ENCODE measurements around the gene OR10R2.

GRCh38 chr1:158457246-158457645 is 14.8 kb upstream of the OR10R2 start:
- TF ChIP-seq CTCF (IDR thresholded peaks at IDR 0.05; ENCODE audit: poor library complexity, severe bottlenecking) (no peak), SMC3 (conservative IDR thresholded peaks at IDR 0.05; ENCODE audit: poor library complexity) (no peak), MXI1 (conservative IDR thresholded peaks at IDR 0.05; ENCODE audit: poor library complexity, severe bottlenecking) (no peak), TAF1 (IDR thresholded peaks at IDR 0.05; ENCODE audit: low read depth) (no peak)

Data from neural cell (in vitro differentiated cells).